Neural cell (in vitro differentiated cells): ENCODE data around the gene LCLAT1. TPM values are rescaled to one million over a fixed set of nuclear protein-coding genes. Genes with fewer than 3 reads are reported as not detected.

ENCODE experiments used
- H2AFZ ChIP-seq: fragments of 200-600, 300-800 bp; sonication (generic), shearing (Covaris generic); 2 replicates; pipeline ENCODE4 v1.6.0; 2014; ENCODE audit warnings: low read depth, mild to moderate bottlenecking, antibody characterized with exemption, low read length, moderate library complexity
- H3F3A ChIP-seq: fragments of 200-600 bp; shearing (Covaris generic); 2 replicates; pipeline ENCODE4 v1.6.1; 2016; ENCODE audit warnings: mild to moderate bottlenecking, moderate library complexity, mixed read lengths, antibody characterized with exemption, low read length; ENCODE audit not compliant: insufficient read depth, poor library complexity, severe bottlenecking
- H3K27ac ChIP-seq: fragments of 200-600, 300-800 bp; sonication (generic), shearing (Covaris generic); 2 replicates; pipeline ENCODE4 v1.5.1; 2014; ENCODE audit warnings: mild to moderate bottlenecking, low read length, moderate library complexity
- H3K27me3 ChIP-seq: fragments of 300-800, 200-600 bp; sonication (generic), shearing (Covaris generic); 2 replicates; pipeline ENCODE4 v1.6.0; 2014; ENCODE audit warnings: mild to moderate bottlenecking, low read depth, low read length, moderate library complexity; ENCODE audit not compliant: insufficient read depth
- H3K36me3 ChIP-seq: fragments of 300-800, 200-600 bp; sonication (generic), shearing (Covaris generic); 2 replicates; pipeline ENCODE4 v1.5.1; 2014; ENCODE audit warnings: mild to moderate bottlenecking, antibody characterized with exemption, low read length, moderate library complexity; ENCODE audit not compliant: insufficient read depth
- H3K4me2 ChIP-seq: fragments of 300-800, 200-600 bp; sonication (generic), shearing (Covaris generic); 2 replicates; pipeline ENCODE4 v1.6.0; 2014; ENCODE audit warnings: mild to moderate bottlenecking, low read length
- H3K4me3 ChIP-seq: fragments of 300-800, 200-600 bp; sonication (generic), shearing (Covaris generic); 2 replicates; pipeline ENCODE4 v1.5.1; 2014; ENCODE audit warnings: mild to moderate bottlenecking, low read length, moderate library complexity
- H3K79me2 ChIP-seq: fragments of 200-600 bp; shearing (Covaris generic); replicated peaks from 2 replicates; pipeline ENCODE4 v1.6.0; 2014; ENCODE audit warnings: mild to moderate bottlenecking, low read length, moderate library complexity; ENCODE audit not compliant: insufficient read depth
- H3K9ac ChIP-seq: fragments of 300-800, 200-600 bp; sonication (generic), shearing (Covaris generic); 2 replicates; pipeline ENCODE4 v1.6.1; 2016; ENCODE audit warnings: mild to moderate bottlenecking, low read length, mixed read lengths
- H3K9me2 ChIP-seq: fragments of 200-600 bp; shearing (Covaris generic); 2 replicates; pipeline ENCODE4 v1.6.1; 2016; ENCODE audit warnings: mild to moderate bottlenecking, low read length, mixed read lengths; ENCODE audit not compliant: insufficient read depth
- H3K9me3 ChIP-seq: fragments of 200-600, 300-800 bp; sonication (generic), shearing (Covaris generic); 2 replicates; pipeline ENCODE4 v1.6.1; 2016; ENCODE audit warnings: mild to moderate bottlenecking, mixed run types, low read length, moderate library complexity, mixed read lengths
- H4K20me1 ChIP-seq: fragments of 200-600 bp; shearing (Covaris generic); 2 replicates; pipeline ENCODE4 v1.6.1; 2016; ENCODE audit warnings: mild to moderate bottlenecking, mixed run types; ENCODE audit not compliant: insufficient read depth
- EP300 ChIP-seq: fragments of 450-650 bp; conservative IDR thresholded peaks from 2 replicates; pipeline ENCODE4 v1.6.1; 2014; ENCODE audit warnings: antibody characterized with exemption, mild to moderate bottlenecking, moderate library complexity; ENCODE audit not compliant: poor library complexity, severe bottlenecking
- EZH2 ChIP-seq: fragments of 200-600, 300-800 bp; shearing (Covaris generic), sonication (generic); IDR thresholded peaks from 2 replicates; pipeline ENCODE4 v1.6.1; 2014; ENCODE audit warnings: antibody characterized with exemption, low read length, borderline replicate concordance, mild to moderate bottlenecking; ENCODE audit not compliant: insufficient read depth, poor library complexity, severe bottlenecking
- MXI1 ChIP-seq: fragments of 450-650 bp; conservative IDR thresholded peaks from 2 replicates; pipeline ENCODE4 v1.6.1; 2014; ENCODE audit warnings: antibody characterized with exemption, mild to moderate bottlenecking; ENCODE audit not compliant: poor library complexity, severe bottlenecking
- POLR2AphosphoS5 ChIP-seq: IDR thresholded peaks from 2 replicates; pipeline ENCODE4 v1.6.1; 2012
- RAD21 ChIP-seq: fragments of 450-650 bp; conservative IDR thresholded peaks from 2 replicates; pipeline ENCODE4 v1.6.1; 2014; ENCODE audit warnings: antibody characterized with exemption, mild to moderate bottlenecking, moderate library complexity
- SMC3 ChIP-seq: fragments of 450-650 bp; conservative IDR thresholded peaks from 2 replicates; pipeline ENCODE4 v1.6.1; 2014; ENCODE audit warnings: antibody characterized with exemption, mild to moderate bottlenecking, moderate library complexity; ENCODE audit not compliant: poor library complexity
- TAF1 ChIP-seq: IDR thresholded peaks from 2 replicates; pipeline ENCODE4 v1.6.1; 2012; ENCODE audit warnings: low read depth
- polyA plus RNA-seq: library from polyadenylated mRNA; depleted of rRNA; stranded (reverse); fragments of >200 nt; gene quantifications from 2 replicates; pipeline ENCODE4 v1.2.3, GENCODE V29; 2014
- TF ChIP-seq, protein P1 (sequence below): IDR thresholded peaks from 2 replicates; pipeline ENCODE4 v1.6.1; 2012; ENCODE audit warnings: borderline replicate concordance
- TF ChIP-seq, protein P2 (sequence below): fragments of 450-650 bp; IDR thresholded peaks from 2 replicates; pipeline ENCODE4 v1.5.1; 2014; ENCODE audit warnings: antibody characterized with exemption, mild to moderate bottlenecking, moderate library complexity; ENCODE audit not compliant: poor library complexity, severe bottlenecking

LCLAT1 gene
- polyA plus RNA-seq, 1 donor from 2014 or later: 5.8 TPM

DNA sequence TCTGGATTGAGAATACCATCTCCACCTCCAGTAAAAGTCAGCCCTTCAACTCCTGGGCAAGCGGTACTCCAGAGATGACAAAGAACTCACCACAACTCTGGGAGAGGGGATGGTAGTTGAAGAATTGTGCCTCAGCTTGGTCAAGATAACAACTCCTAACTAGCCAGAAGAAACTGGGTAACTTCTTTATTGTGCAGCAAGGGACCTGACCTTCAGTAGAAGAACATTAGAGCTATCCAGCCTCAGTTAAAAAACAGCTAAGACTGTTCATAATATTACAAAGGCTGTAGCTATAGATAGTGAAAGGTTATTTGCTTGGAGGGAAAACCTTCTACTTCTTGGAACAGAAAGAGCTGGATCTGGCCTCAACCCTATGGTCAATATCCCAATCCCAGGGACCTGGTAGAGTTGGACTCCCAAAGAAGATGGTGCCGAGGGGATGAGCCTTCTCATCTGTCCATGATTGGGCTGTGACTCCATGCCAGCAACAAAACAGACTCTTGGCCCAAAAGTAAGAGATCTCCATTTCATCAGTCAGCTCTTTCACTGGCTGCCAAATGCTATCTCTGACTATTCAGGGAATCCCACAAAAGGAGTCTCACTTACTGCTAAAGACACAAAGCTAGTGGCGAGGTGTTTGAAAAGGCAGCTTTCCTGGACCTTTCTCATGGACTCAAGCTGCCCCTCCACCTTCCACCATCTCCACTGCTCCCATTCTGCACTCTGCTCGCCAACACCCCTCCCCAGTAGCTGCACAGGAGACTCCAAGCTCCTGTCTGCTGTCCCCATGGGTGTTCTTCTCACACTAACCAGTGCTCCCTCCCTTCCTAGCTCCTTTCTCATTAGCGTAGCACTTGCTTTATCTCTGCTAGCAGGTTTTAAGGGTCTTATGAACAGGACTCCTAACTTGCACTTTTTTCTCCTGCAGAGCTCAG is 214.4 kb downstream of the LCLAT1 start:
- no peaks in the 10 kb centered on the region for H3K27me3 ChIP-seq
- H3K79me2 ChIP-seq: no peaks in the 10 kb centered on the region
- TF ChIP-seq, protein P1, sequence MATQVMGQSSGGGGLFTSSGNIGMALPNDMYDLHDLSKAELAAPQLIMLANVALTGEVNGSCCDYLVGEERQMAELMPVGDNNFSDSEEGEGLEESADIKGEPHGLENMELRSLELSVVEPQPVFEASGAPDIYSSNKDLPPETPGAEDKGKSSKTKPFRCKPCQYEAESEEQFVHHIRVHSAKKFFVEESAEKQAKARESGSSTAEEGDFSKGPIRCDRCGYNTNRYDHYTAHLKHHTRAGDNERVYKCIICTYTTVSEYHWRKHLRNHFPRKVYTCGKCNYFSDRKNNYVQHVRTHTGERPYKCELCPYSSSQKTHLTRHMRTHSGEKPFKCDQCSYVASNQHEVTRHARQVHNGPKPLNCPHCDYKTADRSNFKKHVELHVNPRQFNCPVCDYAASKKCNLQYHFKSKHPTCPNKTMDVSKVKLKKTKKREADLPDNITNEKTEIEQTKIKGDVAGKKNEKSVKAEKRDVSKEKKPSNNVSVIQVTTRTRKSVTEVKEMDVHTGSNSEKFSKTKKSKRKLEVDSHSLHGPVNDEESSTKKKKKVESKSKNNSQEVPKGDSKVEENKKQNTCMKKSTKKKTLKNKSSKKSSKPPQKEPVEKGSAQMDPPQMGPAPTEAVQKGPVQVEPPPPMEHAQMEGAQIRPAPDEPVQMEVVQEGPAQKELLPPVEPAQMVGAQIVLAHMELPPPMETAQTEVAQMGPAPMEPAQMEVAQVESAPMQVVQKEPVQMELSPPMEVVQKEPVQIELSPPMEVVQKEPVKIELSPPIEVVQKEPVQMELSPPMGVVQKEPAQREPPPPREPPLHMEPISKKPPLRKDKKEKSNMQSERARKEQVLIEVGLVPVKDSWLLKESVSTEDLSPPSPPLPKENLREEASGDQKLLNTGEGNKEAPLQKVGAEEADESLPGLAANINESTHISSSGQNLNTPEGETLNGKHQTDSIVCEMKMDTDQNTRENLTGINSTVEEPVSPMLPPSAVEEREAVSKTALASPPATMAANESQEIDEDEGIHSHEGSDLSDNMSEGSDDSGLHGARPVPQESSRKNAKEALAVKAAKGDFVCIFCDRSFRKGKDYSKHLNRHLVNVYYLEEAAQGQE: no peak
- no peak for TF ChIP-seq MXI1
- TF ChIP-seq EP300: no peak
- no peak for TF ChIP-seq SMC3
- TF ChIP-seq RAD21: no peak
- TF ChIP-seq, protein P2, sequence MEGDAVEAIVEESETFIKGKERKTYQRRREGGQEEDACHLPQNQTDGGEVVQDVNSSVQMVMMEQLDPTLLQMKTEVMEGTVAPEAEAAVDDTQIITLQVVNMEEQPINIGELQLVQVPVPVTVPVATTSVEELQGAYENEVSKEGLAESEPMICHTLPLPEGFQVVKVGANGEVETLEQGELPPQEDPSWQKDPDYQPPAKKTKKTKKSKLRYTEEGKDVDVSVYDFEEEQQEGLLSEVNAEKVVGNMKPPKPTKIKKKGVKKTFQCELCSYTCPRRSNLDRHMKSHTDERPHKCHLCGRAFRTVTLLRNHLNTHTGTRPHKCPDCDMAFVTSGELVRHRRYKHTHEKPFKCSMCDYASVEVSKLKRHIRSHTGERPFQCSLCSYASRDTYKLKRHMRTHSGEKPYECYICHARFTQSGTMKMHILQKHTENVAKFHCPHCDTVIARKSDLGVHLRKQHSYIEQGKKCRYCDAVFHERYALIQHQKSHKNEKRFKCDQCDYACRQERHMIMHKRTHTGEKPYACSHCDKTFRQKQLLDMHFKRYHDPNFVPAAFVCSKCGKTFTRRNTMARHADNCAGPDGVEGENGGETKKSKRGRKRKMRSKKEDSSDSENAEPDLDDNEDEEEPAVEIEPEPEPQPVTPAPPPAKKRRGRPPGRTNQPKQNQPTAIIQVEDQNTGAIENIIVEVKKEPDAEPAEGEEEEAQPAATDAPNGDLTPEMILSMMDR: no peak
- TF ChIP-seq EZH2: no peak
- no peak for TF ChIP-seq POLR2AphosphoS5
- no peak for TF ChIP-seq TAF1
- H3K9ac ChIP-seq: no peak overlapping the region
- no peaks in the 10 kb centered on the region for H3K36me3 ChIP-seq
- no peak overlapping the region for H2AFZ ChIP-seq
- H3F3A ChIP-seq: no peaks in the 10 kb centered on the region
- no peak overlapping the region for H3K27ac ChIP-seq
- no peaks in the 10 kb centered on the region for H4K20me1 ChIP-seq
- H3K4me3 ChIP-seq: no peak overlapping the region
- H3K9me2 ChIP-seq: no peaks in the 10 kb centered on the region
- H3K4me2 ChIP-seq: no peak overlapping the region
- H3K9me3 ChIP-seq: no peaks in the 10 kb centered on the region

DNA sequence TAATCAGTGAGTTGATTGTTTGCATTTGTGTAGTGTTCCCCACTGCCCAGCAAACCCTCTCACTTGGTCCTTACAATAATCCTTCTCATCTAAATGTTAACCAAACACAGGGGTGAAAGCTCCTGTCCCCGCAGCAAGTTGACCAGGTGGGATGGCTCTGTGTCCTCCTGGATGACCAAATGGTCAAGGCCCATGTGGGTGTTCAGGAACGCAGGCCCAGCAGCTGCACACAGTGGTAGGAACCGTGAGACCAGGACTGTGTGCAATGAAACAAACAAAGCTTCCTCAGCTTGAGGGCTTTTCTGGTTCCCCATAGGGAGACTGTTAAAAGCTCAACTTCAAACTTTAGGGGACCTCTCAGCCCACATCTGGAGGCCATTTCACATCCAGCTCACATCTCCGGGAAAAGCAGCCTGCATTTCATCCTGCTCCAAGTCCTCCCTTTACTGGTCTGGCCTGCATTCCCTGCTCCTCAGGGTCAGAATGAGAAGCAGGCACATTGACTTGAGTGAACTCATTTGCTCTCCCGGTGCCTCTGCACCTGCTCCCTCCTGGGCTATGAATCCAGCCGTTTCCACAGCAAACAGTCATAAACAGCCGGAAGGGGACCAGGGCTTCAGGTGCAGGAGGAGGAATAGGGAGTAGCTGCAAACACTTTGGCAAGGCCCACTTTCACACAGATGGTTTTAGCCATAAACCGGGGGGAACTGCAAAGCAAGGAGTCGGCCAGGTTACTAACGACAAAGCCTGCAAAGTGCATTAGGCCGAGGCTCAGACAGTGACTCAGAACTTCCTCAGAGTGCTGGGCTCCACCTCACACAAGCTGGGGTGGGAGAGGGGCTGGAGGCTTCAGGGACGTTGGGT is 215.5 kb downstream of the LCLAT1 start:
- Histone ChIP-seq H3K9me2 (no peaks in the 10 kb centered on the region), H3K4me3 (no peak overlapping the region), H3K4me2 (no peak overlapping the region), H3K79me2 (no peaks in the 10 kb centered on the region), H4K20me1 (no peaks in the 10 kb centered on the region), H3F3A (no peaks in the 10 kb centered on the region), H3K9ac (no peak overlapping the region), H3K27me3 (no peaks in the 10 kb centered on the region), H2AFZ (no peak overlapping the region), H3K36me3 (no peaks in the 10 kb centered on the region), H3K9me3 (no peaks in the 10 kb centered on the region), H3K27ac (no peak overlapping the region)
- TF ChIP-seq, protein P1: no peak
- TF ChIP-seq, protein P2: no peak
- no peak for TF ChIP-seq EZH2
- no peak for TF ChIP-seq RAD21
- TF ChIP-seq TAF1: no peak
- TF ChIP-seq POLR2AphosphoS5: no peak
- TF ChIP-seq EP300: no peak
- TF ChIP-seq SMC3: no peak
- TF ChIP-seq MXI1: no peak
